Subcutaneous preadipocyte (primary cell): Measurements from ENCODE around the gene TMEM196. TPM values are rescaled to one million over a fixed set of nuclear protein-coding genes. Genes with fewer than 3 reads are reported as not detected.

Experiments
- small RNA-seq: library from RNA; depleted of rRNA; stranded (forward); fragments of <200 nt; gene quantifications from one replicate; pipeline ENCODE3, GENCODE V24; 2012
- total RNA-seq: library from RNA; depleted of rRNA; stranded (reverse); fragments of >200 nt; gene quantifications from 2 replicates; pipeline ENCODE4 v1.2.3, GENCODE V29; 2012

TMEM196 gene
- not detected in 2 replicates for total RNA-seq

DNA sequence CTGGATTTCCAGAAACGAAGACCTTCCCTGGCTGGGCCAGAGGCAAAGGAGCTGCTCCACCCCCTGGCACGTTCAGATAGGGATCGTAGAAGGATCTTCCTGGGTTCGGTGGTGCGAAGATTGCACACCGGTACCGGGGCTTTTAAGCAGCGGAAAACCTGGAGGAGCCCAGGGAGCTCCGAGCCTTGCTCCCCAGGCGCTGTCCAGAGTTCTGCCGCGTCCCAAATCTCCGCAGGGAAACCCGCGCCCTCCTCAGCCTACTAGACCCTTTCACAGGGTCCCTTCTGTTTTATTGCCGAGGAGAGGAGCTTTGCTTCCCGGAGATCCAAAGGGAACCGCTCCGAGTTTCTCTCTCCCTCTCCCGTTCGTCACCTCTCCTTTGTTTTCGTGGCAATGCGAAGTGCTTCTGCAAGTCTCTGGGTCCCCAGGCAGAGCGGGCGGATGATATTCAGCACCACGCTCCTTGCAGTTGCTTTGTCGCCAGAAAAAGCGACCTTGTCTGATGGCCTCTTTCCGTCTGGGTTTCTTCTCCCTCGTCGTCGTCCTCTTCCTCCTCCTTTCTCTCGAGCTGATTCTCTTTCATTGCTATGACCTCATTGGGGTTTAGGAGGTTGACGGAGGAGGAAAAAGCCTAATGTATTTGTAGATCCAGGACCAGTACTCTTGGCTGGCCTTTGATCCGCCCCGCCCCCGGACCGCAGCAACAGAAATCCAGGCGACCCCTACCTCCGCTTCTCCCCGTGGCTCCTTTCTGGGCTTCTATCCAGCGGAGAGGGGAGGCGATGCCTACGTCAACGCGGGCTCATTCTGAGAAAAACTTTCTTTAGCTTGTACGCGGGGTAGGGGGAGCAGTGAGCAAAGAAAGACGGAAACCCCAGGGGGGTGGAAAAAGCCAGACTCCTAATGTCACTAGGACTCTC, at the start of gene TMEM196:
TMEM196 (minus strand) TSS at position 777 of the 920 bp plus-strand sequence. CDS start 921 bp downstream, outside the sequence.

DNA sequence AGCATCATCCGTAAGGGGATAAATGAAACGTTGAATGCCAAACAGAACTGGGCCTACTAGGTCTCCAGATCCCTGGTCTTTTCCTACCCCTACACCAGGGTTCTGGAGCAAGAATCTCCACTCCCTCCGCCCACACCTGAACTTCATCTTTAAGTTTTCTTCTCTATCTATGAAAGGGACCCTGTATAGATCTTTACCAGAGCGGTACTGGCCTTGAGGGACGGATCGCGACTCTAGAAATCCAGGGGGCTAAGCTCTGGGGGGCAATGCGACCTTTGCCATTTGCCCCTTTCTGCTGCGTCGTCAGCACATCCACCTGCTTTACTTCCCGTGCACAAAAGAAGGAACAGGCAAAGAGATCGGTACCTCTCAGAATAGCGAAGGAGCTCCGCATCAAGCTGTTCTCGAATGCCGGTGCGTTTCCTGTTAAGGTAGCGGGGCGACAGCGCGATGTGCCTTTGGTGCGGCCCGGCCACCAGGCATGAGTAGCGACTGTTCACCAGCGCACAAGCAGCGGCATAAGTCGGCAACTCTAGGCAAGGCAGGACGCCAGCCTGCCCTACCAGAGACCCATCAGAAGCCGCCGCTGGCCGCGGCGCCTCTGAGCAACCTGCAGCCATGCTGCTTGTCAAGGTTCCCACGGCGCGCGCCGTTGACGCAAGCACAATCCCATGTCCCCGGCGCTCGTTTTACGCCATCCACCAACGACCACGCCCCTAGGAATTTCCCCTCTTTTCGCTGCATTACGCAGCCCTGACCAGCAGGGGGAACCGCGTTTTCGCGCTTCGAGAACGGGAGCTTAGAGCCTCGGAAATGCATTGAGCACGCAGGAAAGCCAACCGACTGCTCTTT, 64.8 kb downstream of the TMEM196 start, which contains the start of gene POLR1F:
POLR1F (minus strand) TSS at position 641 of the 852 bp plus-strand sequence; CDS start at position 620, 21 bp downstream.

Small RNA genes within 50 kb of the gene (small RNA-seq; reads per million reads assigned to genes)
- gene MIR3146, result 0.19 reads per million

Other genes with a start within 250 kb of the TMEM196 start
- gene POLR1F, start 64.6 kb downstream of the TMEM196 start, total RNA-seq, result 19.5 and 23.9 TPM in 2 replicates